Skeletal muscle cell (primary cell): ENCODE results near the gene AQP1.

Experiments used
- DNase-seq: peaks from one replicate; pipeline ENCODE4 v3.0.0-alpha.2; 2010; ENCODE audit warnings: low read depth
- H3K4me3 ChIP-seq: 2 replicates; pipeline ENCODE4 v1.5.1; 2011; ENCODE audit warnings: low read depth, mild to moderate bottlenecking, control low read depth, low read length, moderate library complexity

Gene AQP1

DNA sequence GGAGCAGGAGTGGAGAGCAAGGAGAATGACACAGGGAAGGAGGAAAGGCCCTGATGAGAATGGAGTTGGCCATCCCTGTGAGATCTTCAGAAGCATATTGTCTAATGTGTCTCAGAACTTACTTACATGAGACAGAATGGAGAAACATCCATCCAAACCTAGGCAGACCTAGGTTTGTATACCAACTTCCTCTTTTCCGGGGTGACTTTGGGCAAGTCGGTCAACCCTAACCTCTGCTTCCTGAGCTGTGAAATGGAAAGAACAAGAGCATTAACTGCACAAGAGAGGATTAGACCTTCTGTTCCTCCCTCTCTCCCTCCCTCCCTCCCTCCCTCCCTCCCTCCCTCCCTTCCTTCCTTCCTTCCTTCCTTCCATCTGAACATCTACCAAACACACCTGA lies 56.6 kb downstream of the AQP1 start:
- DNase-seq: no peak
- H3K4me3 ChIP-seq: no peak overlapping the region

DNA sequence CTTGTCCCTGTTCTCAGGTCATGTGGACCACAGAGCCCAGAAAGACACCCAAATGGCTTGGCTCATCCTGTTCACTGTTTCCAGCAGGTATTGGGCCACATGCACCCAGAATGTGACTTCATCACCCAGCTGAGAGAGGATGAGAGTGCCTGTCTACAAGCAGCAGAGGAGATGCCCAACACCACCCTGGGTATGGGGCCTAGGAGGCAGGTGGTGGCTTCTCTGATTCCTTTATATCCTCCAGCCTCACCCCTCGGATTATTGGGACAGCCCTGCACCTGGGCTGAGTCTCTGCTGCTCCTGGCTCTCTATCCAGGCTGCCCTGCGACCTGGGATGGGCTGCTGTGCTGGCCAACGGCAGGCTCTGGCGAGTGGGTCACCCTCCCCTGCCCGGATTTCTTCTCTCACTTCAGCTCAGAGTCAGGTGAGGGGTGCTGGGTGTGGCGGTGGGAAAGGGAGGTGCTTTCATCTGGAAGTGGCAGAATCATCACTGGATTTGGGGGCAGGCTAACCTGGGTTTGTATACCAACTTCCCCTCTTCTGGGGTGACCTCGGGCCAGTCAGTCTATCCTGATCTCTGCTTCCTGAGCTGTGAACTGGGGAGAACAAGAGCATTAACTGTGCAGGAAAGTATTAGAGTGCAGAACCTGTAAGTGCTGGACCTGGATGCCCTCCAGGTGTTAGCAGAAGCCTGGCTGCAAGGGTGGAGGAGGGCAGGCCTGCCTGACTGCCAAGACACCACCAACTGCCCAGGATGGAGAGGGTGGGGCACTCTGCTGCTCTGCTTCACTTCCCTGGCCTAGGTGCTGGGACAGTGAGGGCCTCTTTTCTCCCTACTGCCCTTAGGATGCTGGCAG lies 57.3 kb downstream of the AQP1 start:
- DNase-seq: no peak

GRCh38 chr7:30969604-30969970 lies 57.9 kb downstream of the AQP1 start:
- no peak for DNase-seq

More for the DNA sequence above, 57.3 kb downstream of the AQP1 start:
- H3K4me3 ChIP-seq: no peak overlapping the region

GRCh38 chr7:30970074-30970473 lies 58.4 kb downstream of the AQP1 start:
- DNase-seq: no peak
- H3K4me3 ChIP-seq: no peak overlapping the region

More at GRCh38 chr7:30969604-30969970, 57.9 kb downstream of the AQP1 start:
- H3K4me3 ChIP-seq: no peak overlapping the region

- no peak overlapping the region for H3K4me3 ChIP-seq
- DNase-seq: no peak
Measured at GRCh38 chr7:30970594-30971094, 59.0 kb downstream of the AQP1 start.

GRCh38 chr7:30971440-30971839 lies 59.8 kb downstream of the AQP1 start:
- no peak for DNase-seq
- no peak overlapping the region for H3K4me3 ChIP-seq

DNA sequence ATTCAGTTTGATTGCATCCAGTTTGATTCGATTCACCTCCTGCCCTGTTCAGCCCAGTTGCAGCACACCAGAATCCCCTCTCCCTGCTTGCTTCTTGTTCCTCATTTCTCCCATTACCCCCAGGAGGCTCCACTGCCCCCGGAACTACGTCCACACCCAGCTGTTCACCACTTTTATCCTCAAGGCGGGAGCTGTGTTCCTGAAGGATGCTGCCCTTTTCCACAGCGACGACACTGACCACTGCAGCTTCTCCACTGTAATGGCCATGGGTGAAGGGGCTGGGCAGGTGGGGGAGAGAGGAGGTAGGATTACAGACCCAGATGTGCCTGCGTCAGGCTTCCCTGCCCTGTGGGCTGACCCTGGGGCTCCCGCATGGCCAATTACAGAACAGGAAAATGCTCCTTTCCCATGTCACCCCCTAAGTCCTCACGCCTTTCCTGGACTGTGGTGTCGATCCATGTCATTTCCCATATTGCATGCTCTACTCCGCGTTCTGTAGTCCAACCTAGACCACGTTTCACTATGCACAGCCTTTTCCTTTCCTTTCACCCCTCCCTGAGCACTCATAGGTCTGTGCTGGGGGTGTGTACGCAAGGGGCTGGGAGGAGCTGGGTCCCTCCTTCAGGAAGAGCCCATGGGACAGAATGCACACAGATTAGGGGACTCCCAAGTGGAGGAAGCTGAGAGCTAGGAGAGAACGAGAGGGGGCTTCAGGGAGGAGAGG lies 60.3 kb downstream of the AQP1 start:
- H3K4me3 ChIP-seq: no peak overlapping the region
- DNase-seq: no peak

GRCh38 chr7:30973292-30973691 lies 61.6 kb downstream of the AQP1 start:
- DNase-seq: no peak
- no peak overlapping the region for H3K4me3 ChIP-seq

DNA sequence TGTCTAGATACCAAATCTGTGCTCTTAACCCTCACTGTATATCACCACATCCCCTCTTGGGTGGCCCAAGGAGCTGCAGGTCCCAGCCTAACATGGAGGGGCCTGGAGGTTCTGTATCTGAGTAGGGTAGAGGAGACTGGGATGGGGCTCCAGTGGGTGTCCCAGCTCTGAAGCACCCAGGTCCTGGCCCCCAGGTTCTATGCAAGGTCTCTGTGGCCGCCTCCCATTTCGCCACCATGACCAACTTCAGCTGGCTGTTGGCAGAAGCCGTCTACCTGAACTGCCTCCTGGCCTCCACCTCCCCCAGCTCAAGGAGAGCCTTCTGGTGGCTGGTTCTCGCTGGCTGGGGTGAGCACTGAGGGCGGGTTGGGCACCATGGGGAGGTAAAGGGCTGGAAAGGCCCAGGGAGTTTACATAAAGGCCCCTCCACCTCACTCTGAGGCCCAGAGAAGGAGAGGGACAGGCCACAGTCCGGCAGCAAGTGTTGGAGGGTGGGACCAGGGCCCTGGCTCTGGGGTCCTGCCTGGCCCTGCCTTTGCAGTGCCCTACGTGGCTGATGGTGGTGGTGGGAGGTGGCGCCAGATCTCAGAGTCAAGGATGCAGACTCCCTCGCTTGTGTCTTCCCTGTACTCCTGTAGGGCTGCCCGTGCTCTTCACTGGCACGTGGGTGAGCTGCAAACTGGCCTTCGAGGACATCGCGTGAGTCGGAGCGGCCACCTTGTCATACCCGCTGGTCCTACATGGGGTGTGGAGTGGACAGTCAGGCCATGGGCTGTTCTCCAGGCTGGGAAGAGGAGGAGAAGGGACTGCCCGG lies 62.3 kb downstream of the AQP1 start:
- DNase-seq: no peak

DNA sequence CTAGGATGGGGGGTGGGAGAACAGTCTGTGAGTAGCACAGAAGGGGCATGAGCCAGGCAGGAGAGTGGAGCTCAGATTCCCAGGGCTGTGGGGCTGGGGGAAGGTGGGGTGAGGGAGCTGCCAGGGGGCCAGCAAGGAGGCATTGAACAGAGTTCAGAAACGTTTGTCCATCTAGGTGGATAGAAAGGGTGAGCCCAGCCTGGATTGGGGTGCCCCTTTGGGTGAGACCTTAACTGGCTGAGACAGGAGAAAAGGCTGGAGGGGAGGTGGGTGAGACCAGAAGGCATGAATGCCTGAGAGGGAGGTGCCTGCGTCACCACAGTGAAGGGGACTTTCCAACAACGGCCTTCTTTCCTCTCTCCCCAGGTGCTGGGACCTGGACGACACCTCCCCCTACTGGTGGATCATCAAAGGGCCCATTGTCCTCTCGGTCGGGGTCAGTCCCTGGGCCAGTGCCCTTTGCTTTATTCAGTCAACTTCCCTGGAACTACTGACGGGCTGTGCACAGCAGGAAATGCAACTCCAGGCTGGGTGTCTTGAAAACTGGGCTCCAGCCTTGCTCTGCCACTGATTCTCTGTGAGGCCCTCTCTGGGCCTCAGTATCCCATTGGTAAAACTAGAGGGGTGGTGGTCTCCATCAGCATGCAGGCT lies 63.1 kb downstream of the AQP1 start:
- H3K4me3 ChIP-seq: no peak overlapping the region
- no peak for DNase-seq

More for the DNA sequence above, 62.3 kb downstream of the AQP1 start:
- H3K4me3 ChIP-seq: no peak overlapping the region
